GM11168 (cell line): ENCODE results near the gene MDK.

Experiments
- in situ Hi-C: fragments of 300-500 bp; cut with MboI; formaldehyde crosslinking; loops from one replicate; pipeline ENCODE4 v1.12.0; 2022; ENCODE audit warnings: low sequenced_read_pairs; ENCODE audit not compliant: unreplicated experiment

The MDK gene

DNA sequence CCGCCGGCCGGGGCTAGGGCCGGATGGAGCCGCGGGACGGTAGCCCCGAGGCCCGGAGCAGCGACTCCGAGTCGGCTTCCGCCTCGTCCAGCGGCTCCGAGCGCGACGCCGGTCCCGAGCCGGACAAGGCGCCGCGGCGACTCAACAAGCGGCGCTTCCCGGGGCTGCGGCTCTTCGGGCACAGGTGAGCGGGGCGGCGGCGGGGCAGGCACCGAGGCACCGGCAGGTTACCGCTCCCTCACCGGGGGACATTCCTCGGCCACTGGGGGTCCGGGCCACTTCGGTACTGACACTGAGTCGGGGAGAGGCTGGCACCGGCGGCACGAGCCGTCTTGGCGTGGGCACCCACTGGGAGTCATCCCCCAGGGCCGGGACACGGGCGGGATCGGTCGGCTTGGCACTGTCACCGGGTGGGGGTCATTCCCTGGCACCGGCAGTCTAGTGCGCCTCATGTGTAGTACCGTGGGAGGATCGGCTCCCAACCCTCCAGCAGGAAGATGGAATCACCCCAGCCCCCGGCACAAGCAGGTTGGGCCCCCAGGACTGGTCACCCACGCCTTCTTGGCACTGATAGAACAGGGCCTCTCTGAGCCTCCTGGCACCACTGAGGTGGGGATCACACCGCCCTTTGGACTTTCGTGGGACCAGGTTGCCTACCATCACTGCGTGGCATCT is 33.7 kb upstream of the MDK start:
- in situ Hi-C loops = no loop called here

DNA sequence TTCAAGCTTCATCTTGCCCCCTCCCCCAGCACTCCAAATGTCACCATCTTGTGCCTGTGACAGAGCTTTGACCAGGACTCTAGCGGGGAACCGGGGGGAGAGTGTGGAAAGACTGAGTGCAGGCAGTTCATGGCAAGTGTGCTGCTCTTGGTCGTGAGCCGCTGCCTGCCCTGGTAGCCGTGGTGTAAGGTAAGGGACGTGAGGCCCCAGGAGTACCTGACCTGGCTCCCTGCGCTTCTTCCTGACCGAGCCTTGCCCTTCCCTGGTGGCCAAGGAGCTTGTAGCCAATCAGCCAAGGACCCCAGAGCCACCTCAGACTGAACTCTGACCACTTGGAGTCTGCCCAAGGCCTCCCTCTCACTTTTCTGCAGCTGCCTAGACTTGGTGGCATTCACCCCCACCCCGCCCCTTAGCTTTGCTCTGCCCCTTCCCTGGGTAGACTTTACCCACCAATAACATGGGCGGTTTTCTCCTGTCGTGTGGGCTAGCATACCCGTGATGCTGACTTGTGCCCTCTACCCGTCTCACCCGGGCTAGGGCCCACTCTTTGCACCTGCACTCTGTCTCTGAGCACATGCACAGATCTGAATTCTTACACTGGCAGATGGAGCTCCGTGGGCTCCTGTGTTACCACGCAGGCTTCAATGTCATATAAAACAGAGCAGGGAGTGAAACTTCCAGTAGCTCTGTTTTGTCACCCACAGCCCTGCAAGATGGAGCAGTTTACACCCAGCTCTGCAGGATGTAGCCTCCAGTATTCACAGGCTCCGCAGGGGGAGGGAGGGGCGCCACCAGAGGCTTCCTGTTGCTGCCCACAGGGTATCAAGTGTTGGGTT is 32.7 kb upstream of the MDK start:
- in situ Hi-C loops = no loop called here

DNA sequence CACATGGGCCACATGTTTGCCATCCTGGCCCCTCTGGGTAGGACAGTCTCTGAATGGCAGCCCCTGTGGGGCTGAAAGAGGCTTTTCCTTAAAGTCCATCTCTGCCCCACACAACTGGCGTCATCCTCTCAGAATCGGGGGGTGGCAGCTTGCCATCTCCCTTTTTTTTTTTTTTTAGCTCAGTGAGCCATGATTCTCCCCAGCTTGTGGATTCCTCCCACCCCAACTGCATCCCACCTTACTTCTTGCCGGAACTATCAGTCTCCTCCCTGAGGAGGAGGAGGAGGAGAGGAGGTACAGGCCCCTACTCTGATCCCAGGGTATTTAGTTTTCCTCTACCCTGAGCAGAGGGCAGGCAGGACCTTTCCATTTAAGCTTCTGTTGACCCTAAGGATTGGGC is 30.8 kb upstream of the MDK start:
- in situ Hi-C loops = no loop called here

DNA sequence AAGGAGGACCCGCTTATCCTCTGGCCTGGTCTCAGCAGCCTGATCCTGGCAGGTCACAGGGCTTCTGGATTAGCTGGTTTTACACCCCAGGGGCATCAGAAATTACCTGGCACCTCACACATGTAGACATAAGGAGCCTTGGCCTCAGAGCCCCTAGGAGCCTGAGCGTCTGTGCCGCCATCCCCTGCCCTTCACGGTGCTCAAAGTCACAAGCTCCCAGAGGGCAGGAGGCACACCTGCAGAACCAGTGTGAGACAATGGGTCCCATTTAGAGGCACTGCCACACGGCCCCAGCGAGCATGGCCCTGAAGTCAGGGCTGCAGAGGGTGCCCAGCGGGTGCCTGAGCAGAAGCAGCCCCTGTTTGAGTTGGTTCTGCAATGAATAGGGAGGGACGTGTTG is 30.3 kb upstream of the MDK start:
- in situ Hi-C loops = no loop called here

DNA sequence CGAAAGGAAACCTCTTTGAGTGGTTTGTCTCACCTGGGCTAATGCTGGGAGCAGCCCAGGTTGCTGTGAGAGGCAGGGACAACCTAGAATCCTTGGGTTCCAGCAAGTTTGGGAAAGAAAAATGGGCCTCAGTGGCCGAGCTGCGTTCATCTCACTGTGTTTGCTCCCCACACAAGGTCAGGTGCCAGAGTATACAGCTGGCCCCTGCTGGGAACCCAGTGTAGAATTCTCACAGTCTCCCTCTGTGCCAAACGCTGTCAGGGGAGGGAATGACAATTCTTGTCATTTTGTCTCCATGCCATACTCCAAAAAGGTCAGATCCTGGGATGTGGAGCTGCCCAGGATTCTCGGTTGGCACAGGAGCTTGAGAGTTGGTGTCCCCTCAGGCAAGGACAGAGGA is 29.9 kb upstream of the MDK start:
- in situ Hi-C loops = no loop called here

DNA sequence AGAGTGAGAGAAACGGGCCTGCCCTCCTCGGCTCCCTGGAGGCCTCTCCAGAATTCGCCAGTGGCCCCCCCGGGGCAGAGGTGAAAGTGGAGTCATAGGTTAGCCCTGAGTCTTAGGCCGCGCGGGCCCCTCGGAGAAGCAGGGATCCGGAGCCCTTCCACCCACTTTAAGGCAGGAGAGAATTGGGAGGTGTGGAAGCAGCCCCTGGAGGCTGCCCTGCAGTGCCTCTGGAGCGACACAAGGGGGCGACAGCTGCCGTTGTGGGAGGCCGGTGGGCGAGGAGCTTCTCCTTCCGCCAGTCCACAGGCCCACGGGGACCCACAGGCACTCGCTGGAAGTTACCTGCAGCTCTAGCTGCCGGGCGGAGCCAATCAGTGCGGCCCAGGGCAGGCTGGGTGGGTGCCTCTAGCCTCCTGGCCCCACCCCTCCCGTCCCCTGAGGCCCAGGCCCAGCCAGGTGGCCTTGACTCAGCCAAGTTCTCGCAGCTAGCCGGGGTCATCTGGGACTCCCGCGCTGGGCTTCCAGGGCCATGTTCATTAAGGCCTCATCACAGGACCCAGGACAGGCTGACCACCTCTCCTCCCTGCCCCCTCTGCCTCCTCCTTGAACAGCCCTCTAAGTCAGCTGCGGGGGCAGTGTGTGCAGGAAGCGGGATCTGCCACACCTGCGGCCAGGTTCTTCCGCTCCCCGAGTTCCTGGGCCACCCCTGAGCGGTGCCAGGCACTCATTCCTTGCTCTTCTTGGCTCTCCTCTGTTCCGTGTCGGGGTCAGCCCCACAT is 29.2 kb upstream of the MDK start:
- in situ Hi-C loops = no loop called here

DNA sequence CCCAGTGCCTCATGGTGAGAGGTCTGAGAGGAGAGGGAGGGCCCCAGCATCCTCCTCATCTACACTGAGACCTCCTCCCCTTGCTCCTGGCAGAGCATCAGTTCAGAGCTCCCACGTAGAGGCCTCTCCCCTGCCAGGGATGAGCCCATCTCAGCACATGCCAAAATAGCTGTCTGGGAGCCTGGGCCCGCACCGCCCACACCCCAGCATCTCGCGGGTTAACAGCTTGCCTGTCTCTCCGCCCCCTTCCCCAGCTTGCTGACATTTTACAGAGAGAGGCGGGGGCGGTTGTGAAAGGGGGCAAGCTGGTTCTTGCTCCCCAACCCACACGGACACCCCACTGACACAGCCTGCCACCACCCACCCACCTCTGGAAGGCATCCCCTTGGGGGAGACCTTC is 27.8 kb upstream of the MDK start:
- in situ Hi-C loops = no loop called here

DNA sequence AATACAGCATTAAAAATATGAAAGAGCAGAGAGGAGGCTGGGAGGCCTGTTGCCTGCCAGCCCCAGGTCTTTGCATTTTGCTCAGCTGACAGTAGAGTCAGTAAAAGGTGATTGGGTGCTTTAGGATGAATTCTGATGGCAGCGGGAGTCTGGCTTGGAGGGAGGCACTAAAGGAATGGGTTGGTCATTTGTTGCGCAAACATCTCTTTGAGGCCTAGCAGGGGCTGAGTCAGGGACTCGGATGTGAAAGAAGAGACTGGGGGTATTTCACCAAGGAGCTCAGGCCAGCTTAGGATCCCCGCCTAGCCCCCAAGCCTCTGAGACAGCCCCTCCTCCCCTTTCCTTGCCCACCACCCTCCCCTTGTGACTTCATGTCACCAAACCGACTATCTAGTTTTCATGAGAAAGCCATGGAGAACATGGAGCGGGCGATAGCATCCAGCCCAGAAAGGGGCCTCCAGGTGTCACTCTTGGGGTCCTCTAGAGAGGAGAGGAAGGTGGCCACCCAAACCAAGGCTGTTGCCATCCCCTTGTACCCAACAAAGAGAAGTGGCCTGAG is 24.5 kb upstream of the MDK start:
- in situ Hi-C loops = no loop called here

DNA sequence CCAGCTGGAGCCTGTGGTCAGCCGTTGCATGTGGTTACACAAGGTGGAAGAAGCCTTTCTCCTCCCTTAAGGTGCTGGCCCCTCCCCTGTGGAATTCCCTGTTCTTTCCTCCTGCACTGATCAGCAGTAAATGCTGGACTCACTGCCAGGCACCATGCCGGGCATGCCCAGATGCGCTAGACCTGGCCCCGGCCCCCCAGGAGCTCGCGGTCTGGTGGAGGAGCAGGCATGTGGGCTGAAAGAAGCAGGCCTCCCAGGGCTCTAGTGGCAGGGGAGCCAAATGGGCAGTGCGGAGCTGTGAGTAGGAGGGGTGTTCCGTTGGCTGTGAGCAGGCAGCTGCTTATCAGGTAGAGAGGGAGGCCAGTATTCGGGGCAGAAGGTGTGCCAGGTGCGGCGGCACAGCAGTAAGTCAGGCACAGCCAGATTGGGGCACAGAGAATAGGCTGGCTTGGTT is 24.0 kb upstream of the MDK start:
- in situ Hi-C loops = no loop called here

DNA sequence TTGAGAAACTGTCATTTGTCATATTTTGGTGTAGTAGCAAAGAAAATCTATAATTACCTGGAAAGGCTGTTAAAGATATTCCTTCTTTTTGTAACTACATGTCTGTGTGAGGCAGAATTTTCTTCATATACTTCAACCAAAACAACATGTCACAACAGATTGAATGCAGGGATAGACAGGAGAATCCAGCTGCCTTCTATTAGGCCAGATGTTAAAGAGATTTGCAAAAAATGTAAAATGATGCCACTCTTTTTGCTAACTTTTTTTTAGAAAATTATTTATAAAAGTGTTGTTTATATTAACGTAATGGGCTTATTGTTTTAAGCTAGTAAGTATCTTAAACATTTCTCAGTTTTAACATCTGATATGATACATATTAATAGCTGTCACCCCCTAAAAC is 21.5 kb upstream of the MDK start:
- in situ Hi-C loops = no loop called here

DNA sequence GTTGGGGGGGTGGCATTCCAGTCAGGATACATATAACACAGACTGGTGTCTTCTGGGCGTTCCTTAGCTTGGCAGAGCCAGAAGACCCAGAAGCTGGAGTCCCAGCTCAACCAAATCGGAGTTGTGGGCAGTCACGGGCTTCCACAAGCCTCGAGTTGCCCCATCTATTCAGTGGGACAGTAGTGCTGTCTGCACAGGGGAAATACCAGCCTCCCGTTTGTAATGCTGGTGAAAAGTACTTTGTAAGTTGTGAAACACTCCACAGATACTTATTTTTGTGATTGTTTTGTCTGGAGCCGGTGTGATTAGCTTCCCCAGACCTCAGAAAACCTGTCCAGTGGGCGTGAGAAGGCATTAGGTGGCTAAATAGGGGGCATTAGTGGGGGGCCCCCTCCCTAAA is 20.6 kb upstream of the MDK start:
- in situ Hi-C loops = no loop called here

DNA sequence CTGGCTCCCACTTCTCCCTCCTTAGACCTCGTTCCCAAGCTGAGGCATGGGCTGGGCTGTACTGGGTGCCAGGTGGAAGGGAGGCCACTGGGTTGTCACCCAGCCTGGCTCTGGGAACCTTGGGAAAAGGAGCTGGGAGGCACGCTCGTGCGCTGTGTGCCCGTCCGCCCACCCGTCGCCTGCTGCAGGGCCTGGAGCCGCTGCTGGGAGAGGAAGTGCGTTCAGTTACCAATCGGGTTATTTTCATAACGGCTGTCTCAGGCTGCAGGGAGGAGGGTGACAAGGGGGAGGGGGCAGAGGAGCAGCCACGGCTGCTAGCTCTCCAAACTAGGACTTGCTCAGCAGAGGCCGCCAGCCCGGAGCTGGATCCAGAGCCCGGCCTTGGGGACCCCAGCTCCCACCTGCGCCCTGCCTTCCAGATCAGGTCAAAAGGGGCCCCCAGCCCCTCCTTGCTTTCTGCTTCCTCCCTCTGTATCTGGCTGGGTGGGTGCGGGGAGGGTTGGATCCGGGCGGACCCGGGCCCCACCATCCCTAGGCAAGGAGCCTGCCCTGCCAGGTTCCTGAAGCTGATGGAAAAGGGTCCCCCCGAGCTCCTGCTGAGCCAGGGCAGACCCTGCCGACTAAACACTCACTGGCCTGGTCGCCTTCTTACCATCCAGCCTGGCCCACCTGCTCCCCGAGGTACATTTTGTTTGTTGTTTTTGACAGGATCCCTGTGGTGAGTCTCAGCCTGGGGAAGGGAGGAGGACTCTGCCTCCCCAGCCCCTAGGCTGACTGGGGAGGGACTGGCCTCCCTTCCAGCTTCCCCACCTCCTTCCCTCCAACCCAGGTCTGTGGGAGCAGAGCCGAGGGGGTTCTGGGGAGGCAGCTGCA is 19.9 kb upstream of the MDK start:
- in situ Hi-C loops = no loop called here

DNA sequence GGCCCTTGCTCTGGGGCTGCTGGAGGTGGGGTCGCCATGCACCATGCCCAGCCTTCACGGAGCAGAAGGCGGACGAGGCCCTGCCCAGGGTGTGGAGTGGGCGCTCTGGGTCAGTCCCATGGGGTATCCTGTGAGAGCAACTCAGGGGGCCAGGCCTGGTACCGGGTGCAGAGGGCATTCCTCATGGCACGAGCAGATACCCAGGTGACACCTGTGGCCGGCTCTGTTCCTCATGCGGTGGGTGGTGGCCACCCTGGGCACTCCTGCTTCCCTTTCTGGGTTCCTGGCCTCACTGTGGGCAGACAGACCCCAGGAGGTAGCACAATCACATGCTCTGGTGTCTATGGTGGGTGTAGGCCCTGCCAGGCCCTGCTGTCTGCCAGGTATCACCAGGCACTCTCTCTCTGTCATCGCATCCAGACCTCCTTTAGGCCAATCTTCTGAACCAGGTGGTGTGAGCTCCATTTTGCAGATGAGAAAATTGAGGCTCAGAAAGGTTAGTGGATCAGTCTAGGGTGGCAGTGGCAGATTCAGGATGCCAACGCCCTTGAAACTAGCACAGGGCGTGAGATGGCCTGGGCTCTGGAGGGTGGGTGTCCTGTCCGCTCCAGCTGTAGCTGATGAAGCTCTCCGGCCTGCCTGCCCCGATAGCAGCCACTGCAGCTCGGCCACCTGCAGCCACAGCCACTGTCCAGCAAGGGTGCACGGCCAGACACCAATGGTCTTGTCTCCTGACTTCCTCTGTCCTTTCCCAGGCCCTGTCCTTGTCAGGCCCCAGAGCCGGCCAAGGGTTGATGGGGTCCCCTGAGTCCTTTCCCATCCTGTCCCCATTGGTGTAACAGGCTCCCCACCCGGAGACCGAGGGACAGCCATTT is 19.1 kb upstream of the MDK start:
- in situ Hi-C loops = no loop called here

DNA sequence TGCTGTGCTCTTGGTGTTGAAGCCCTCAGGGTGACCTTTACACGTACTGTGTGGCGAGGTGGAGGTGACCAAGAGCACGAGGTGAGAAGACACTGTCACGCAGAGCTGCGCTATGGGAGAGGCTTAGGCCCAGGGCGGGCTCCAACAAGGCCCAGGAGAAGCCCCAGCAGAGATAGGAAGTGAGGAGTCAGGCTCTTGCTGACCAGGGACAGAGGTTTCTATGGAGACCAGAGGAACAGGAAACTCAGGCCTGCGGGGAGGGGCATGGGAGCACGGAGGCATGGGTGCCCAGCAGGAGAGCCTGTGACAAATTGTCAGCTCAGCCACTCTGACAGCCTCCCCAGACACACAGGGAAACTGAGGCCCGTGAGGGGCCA is 18.4 kb upstream of the MDK start:
- in situ Hi-C loops = no loop called here

DNA sequence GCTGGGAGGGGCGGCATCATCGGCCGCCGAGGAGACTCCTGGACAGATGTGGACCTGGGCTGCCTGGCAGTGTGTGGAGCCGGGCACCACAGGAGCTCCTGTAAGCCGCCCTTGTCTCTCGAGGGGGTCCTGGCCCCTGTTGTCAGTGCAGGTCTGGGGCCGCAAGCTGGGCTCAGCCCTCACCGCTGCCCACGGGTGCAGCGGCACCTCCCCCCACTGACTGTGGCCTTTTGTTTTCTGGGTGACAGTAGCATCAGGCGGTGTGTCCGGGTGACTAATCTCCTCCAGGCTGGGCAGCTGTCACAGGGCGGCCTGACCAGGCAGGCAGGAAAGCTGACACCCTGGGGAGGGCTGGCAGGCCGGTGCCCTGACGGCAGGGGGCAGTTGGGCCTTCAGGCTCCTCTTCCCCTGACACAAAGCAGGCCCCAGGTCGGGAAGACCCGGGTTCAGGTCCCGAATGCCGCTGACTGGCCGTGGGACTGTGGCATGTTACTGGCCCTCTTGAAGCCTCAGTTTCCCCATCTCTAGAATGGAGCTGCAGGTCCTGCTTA is 17.9 kb upstream of the MDK start:
- in situ Hi-C loops = no loop called here

DNA sequence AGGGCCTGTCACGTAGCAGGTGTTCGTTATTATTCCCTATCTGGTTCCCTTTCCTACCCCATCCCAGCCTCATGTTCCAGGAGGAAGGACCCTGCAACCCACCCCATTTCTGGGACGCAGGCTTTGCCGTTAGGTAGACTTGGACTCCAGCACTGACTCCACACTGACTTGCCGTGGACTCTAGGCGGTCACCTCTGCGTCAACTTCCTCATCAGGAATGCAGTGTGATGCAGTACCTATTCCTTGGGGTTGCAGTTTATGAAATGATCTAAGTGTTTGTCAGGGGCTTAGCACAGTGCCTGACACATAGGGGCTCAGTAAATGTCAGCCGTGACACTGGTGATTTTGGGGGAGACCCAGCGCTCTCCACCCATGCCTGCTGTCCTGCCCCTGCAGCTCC is 17.4 kb upstream of the MDK start:
- in situ Hi-C loops = no loop called here

DNA sequence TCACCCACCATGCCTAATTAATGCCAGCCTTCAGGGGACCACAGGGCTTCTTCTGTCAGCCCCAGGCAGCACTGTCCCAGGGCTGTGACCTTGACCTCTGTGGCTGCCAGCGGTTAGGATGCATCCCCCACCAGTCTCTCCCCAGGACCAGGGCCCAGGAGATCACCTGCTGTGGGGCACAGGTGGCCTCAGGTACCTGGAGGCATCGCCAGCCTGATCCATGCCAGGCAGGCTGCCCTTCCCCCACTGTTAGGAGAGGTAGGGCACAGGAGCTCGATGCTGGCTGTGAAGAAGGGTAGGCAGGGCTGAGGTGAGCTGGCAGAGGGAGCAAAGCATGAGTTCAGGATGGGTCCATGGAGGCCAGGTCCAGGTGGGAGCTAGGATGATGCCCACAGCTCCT is 16.7 kb upstream of the MDK start:
- in situ Hi-C loops = no loop called here

DNA sequence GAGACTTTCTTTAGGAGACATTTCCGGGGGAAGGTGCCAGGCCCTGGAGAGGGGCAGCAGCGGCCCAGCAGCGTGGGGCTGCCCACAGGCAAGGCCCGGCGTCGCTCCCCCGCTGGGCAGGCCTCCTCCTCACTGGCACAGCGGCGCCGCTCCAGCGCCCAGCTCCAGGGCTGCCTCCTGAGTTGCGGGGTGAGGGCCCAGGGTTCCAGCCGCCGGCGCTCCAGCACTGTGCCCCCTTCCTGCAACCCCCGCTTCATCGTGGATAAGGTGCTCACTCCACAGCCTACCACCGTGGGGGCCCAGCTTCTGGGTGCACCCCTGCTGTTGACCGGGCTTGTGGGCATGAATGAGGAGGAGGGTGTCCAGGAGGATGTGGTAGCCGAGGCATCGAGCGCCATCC is 15.2 kb upstream of the MDK start:
- in situ Hi-C loops = no loop called here

DNA sequence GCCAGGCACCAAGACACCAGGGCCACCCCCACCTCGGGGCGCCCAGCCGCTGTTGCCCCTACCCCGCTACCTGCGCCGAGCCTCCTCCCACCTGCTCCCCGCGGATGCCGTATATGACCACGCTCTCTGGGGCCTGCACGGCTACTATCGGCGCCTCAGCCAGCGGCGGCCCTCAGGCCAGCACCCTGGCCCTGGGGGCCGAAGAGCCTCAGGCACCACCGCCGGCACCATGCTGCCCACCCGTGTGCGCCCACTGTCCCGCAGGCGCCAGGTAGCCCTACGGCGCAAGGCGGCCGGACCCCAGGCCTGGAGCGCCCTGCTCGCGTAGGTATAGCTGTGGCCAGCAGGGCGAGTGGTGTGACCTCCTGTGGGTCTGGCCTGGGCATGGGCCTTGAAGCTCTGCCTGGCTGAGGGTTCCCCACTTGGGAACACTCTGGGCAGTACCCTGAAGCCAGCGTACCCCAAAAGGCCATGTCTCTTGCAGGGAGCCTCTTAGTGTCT is 14.8 kb upstream of the MDK start:
- in situ Hi-C loops = no loop called here
